Dermis blood vessel endothelial cell (primary cell): Measurements from ENCODE around the gene EFCAB14. TPM values are rescaled to one million over a fixed set of nuclear protein-coding genes. Genes with fewer than 3 reads are reported as not detected.
"Not testable (repeated sequence)": the region's sequence is repeated elsewhere in the genome, so short reads cannot be mapped to it uniquely, and the experiment has no call there.

ENCODE experiments used
- DNase-seq: peaks from one replicate; pipeline ENCODE4 v3.0.0; 2010
- total RNA-seq: library from RNA; depleted of rRNA; stranded (reverse); fragments of >200 nt; gene quantifications from 2 replicates; pipeline ENCODE4 v1.2.3, GENCODE V29; 2014

Gene EFCAB14
- total RNA-seq, 1 donor from 2014 or later = 90.7 TPM

- DNase-seq = peak; percentile 42
Measured at GRCh38 chr1:46682064-46682463, 36.9 kb downstream of the EFCAB14 start.

- peak; percentile 52 for DNase-seq
Measured at GRCh38 chr1:46681333-46682034, 37.4 kb downstream of the EFCAB14 start.

- DNase-seq = no peak
Measured at GRCh38 chr1:46679789-46680573, 38.9 kb downstream of the EFCAB14 start.

GRCh38 chr1:46677339-46677738 lies 41.6 kb downstream of the EFCAB14 start:
- no peak for DNase-seq

- no peak for DNase-seq
Measured at GRCh38 chr1:46676531-46676930, 42.4 kb downstream of the EFCAB14 start.

GRCh38 chr1:46675549-46676314 lies 43.2 kb downstream of the EFCAB14 start:
- no peak for DNase-seq

- peak; percentile 55 for DNase-seq
Measured at GRCh38 chr1:46673749-46674182, 45.1 kb downstream of the EFCAB14 start.

- no peak for DNase-seq
Measured at GRCh38 chr1:46672696-46673095, 46.2 kb downstream of the EFCAB14 start.

GRCh38 chr1:46671554-46671953 lies 47.4 kb downstream of the EFCAB14 start, which contains the start of gene TEX38:
TEX38 (plus strand) TSS chr1:46671854; CDS start chr1:46671935, 81 bp downstream.
- no peak for DNase-seq

- no peak for DNase-seq
Measured at GRCh38 chr1:46670134-46670533, 48.8 kb downstream of the EFCAB14 start.

GRCh38 chr1:46667782-46668760 lies 50.8 kb downstream of the EFCAB14 start, which contains the start of gene ATPAF1:
ATPAF1 (minus strand) TSS chr1:46668364; CDS start chr1:46668322, 42 bp downstream.
- DNase-seq = peak; percentile 62

- DNase-seq = no peak
Measured at GRCh38 chr1:46665983-46666382, 52.9 kb downstream of the EFCAB14 start.

GRCh38 chr1:46662919-46663318 lies 56.0 kb downstream of the EFCAB14 start:
- not testable (repeated sequence) for DNase-seq

GRCh38 chr1:46660116-46660515 lies 58.8 kb downstream of the EFCAB14 start:
- DNase-seq = not testable (repeated sequence)

GRCh38 chr1:46659307-46659870 lies 59.5 kb downstream of the EFCAB14 start:
- DNase-seq = no peak

GRCh38 chr1:46657775-46658174 lies 61.1 kb downstream of the EFCAB14 start:
- DNase-seq = no peak

GRCh38 chr1:46656643-46657042 lies 62.3 kb downstream of the EFCAB14 start:
- no peak for DNase-seq

- DNase-seq = no peak
Measured at GRCh38 chr1:46655848-46656247, 63.1 kb downstream of the EFCAB14 start.

- not testable (repeated sequence) for DNase-seq
Measured at GRCh38 chr1:46654698-46655097, 64.2 kb downstream of the EFCAB14 start.

GRCh38 chr1:46654012-46654411 lies 64.9 kb downstream of the EFCAB14 start:
- no peak for DNase-seq

GRCh38 chr1:46653405-46653958 lies 65.4 kb downstream of the EFCAB14 start:
- no peak for DNase-seq
